KOPT-K1 (cell line): ENCODE data around the gene DOK3.
"Not testable (repeated sequence)": the region's sequence is repeated elsewhere in the genome, so short reads cannot be mapped to it uniquely, and the experiment has no call there.

Experiments used
- H3K27ac ChIP-seq: fragments of 200-600 bp; sonication (generic); 2 replicates; pipeline ENCODE4 v1.5.1; 2016; ENCODE audit warnings: antibody characterized with exemption, mild to moderate bottlenecking, low read depth, low read length; ENCODE audit not compliant: poor library complexity, severe bottlenecking
- H3K36me3 ChIP-seq: fragments of 200-600 bp; sonication (generic); 2 replicates; pipeline ENCODE4 v1.5.1; 2017; ENCODE audit warnings: antibody characterized with exemption, mild to moderate bottlenecking, low read length, moderate library complexity; ENCODE audit not compliant: insufficient read depth
- H3K9me3 ChIP-seq: fragments of 200-600 bp; sonication (generic); 2 replicates; pipeline ENCODE4 v1.5.1; 2017; ENCODE audit warnings: antibody characterized with exemption, low read length, mild to moderate bottlenecking; ENCODE audit not compliant: insufficient read depth, poor library complexity, severe bottlenecking

Gene DOK3

DNA sequence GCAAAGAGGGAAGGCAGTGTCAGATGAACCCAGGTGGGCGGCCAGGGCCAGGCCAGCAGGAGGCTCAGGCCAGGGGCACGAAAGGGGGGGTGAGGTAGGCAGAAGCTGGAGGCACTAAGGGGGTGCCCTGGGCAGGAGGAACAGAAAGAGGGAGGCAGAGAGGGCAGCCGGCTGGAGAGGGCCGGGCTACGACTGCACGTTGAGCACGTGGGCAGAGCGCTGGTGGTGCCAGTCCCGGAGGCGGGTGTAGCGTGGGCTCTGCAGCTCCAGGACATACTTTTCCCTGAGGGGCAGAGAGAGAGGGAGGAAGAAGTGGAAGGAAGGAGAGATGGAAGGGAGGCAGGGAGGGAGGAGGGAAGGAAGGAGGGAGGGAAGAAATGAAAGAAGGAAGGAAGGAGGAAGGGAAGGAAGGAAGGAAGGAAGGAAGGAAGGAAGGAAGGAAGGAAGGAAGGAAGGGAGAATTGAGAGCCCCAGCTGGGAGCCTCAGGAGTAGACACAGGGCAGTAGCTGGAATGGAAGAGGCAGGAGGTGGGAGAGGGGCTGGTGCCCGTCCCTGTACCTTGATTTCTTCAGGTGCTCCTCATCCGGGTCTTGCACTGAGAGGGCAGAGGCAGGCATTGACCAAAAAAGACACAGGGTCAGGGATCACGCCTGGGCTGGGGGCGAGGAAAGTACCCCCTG lies 19.2 kb downstream of the DOK3 start:
- H3K36me3 ChIP-seq = no peaks in the 10 kb centered on the region
- H3K27ac ChIP-seq = no peak overlapping the region
- no peaks in the 10 kb centered on the region for H3K9me3 ChIP-seq

DNA sequence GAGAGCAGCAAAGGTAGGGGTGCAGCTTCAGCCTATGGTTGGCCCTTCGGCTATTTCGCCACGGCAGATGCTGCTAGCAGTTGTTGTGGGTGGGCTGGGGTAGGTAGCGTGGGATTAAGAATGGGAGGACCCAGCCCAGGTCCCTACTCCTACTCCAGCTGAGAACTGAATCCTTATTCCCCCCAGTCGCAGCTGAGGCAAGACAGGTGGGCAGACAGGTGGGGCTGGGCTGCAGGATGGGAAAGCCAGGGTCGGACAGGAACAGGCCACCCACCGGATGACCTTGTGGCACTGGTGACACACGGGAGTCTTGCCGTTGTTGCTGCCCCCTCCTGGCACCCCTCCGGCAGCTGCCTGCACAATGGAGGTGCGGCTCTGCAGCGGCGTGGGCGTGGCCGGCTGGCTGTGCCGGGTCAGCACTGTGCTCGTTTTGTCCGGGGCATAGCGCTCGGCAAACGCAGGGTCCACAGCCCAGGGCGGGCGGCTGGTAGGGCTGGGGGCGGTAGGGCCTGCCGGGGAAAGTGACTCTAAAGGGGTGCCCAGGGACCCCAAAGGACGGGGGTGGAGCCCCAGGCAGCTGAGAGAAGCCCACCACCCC lies 20.4 kb downstream of the DOK3 start:
- Histone ChIP-seq H3K36me3 (no peaks in the 10 kb centered on the region), H3K27ac (no peak overlapping the region), H3K9me3 (no peaks in the 10 kb centered on the region)

DNA sequence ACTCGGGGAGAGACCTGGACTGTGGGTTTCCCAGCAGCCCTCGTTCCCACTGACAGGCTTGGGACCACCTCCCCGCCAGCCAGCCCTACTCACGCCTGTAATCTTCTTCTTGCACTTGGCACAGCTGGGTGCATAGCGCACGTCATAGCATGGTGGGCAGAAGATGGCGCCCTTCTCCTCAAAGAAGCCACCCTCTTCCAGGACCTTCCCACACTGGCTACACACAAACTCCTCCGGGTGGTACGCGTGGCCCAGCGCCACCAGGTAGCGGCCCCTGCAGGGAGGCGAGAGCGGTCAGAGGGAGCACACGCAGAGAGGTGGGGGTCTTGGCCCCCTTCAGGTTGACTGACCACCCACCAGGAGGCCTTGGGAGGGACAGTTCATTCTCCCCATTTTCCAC lies 21.7 kb downstream of the DOK3 start:
- Histone ChIP-seq H3K36me3 (no peaks in the 10 kb centered on the region), H3K27ac (no peak overlapping the region), H3K9me3 (no peaks in the 10 kb centered on the region)

DNA sequence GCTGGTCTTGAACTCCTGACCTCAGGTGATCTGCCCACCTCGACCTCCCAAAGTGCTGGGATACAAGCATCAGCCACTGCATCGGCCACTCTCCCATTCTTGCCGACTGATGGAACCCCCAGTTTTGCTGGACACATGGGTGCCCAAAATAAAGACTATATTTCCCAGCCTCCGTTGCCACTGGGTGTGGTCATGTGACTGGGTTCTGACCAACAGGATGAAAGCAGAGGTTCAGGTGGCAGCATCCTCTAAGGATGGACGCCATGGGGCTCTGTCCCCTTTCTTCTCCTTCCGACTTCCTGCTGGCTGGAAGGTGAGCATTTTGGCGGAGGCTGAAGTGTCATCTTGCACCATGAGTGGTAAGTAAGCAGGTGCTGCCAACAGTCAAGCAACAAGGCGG lies 22.5 kb downstream of the DOK3 start:
- Histone ChIP-seq H3K27ac (no peak overlapping the region), H3K36me3 (no peaks in the 10 kb centered on the region), H3K9me3 (no peaks in the 10 kb centered on the region)

DNA sequence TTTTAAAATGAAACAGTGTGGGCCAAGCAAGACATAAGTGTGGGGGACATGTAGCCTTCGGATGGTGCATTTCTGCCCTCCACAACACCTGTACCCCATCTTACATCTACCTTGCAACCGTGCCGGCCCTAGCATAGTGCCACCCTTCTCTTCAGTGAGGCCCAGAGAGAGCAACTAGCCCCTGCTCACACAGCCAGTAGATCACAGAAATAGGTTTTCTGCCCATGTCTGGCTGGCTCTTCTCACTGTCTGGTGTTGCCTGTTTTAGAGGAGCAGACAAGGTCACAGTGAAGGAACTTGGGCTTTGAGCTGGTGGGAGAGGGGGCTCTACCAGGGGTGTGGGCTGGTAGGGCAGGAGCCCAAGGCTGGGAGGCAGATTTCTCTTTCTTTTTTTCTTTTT lies 23.4 kb downstream of the DOK3 start:
- Histone ChIP-seq H3K27ac (no peak overlapping the region), H3K36me3 (no peaks in the 10 kb centered on the region), H3K9me3 (no peaks in the 10 kb centered on the region)

DNA sequence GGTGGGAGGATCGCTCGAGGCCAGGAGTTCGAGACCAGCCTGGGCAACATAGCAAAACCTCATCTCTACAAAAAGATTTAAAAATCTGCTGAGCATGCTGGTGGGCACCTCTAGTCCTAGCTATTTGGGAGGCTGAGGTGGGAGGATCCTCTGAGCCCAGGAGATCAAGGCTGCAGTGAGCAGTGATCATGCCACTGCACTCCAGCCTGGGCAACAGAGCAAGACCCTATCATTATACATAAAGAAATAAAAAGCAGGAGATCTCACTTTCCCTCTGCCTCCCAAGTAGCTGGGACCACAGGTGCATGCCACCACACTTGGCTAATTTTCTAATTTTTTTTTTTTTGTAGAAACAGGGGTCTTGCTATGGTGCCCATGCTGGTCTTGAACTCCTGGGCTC lies 23.9 kb downstream of the DOK3 start:
- H3K9me3 ChIP-seq, H3K36me3 ChIP-seq, H3K27ac ChIP-seq: not testable (repeated sequence)

DNA sequence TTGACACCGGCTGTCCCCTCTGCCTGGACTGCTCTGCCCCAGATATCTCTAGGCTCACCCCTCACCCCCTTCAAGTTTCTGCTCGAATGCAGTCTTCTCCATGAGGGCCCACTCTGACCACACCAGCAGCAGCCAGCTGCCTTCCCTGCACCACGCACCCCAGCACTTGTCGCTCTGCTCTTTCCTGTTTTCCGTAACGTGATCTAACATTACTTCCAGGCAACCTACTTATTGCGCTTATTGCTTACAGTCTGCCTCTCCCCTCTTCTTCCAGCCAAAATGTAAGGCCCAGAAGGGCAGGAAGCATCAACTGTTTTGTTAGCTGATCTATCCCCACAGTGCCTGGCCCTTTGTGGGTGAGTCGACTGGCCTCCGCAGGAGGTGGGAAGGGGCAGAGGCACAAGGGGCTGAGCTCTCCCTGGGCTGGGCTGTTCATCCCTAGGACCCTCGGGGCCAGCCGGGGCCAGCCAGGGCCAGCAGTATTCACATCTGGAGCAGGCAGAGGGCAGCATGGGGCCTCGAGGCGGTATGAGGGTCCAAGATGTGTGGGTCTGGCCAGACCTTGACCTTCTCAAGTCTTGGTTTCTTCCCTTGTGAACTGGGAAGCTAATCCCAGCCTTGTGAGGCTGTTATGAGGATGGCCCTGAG lies 24.6 kb downstream of the DOK3 start:
- H3K9me3 ChIP-seq = no peaks in the 10 kb centered on the region
- no peaks in the 10 kb centered on the region for H3K36me3 ChIP-seq
- no peak overlapping the region for H3K27ac ChIP-seq

DNA sequence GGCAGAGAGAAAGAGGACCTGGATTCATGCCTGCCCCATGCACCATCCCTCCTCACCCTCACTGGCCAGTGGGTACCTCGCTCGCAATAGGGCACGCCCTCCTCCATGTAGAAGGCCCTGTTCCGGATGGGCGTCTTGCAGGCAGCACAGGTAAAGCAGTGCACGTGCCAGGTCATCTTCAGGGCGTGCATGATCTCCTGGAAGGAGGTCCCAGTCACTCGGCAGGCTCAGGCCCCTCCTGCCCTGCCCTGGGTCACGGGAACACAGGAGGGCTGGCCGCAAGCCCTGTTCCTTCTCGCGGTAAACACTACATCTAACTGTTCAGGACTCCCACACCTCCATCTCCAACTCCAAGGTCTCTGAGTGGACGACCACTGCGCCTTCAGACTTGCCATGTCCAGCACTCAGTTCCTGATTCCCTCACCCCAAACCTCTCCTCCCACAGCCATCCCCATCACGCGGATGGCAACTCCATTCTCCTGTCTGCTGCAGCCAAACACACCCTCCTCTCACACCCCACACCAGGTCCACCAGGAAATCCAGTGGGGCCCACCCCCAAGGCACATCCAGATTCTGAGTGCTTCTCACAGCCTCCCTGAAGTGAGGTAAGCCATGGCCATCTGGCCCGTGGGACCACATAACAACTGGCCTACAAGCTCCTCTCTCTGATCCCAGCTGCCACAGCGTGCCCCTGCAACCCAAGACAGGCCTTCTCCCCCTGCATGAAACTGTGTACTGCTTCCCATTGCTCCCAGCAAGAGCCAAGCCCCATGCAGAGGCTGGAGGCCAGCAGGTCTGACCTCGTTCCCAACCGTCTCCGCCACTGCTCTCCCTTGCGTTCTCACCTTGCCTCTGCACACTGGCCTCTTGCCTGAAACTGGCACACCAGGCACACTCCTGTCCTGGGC lies 25.4 kb downstream of the DOK3 start:
- H3K9me3 ChIP-seq = no peaks in the 10 kb centered on the region
- no peak overlapping the region for H3K27ac ChIP-seq
- no peaks in the 10 kb centered on the region for H3K36me3 ChIP-seq

DNA sequence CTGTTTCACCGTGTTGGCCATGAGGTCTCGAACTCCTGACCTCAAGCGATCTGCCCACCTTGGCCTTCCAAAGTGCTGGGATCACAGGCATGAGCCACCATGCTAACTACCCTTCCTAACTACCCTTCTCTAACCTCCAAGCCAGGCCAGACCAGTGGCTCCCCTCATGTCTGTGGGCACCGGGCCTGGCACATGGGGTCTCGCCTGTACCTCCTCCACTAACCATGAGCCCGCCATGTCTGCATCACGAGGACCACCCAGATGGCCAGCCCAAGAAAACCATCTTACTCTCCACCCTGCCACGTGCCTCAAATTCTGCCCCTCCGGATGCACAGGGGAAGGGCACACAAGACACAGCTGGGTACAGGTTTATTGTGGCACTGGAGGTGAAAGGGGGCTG lies 26.6 kb downstream of the DOK3 start:
- Histone ChIP-seq H3K36me3 (no peaks in the 10 kb centered on the region), H3K9me3 (no peaks in the 10 kb centered on the region)

DNA sequence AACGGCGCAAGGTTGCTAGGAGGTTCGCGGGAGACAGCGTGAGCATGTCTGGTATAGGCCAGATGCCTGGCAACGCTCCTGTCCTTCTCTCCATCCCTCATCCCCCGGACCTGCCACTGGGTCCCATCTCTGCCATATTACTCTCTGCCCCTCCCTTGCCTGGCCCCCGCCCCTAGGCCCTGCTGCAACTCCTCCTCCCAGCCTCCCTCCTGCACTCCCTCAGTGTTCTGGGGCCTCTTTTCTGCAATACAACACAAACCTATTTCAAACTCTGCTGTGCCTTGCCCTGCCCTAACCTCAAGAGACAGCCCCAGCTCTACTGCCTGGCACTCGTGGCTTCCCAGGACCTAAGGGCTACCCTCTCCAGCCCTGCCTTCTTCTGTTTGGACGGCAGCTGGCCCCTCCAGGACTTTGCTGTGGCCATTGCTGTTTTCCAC lies 27.2 kb downstream of the DOK3 start:
- Histone ChIP-seq H3K27ac (no peak overlapping the region), H3K9me3 (no peaks in the 10 kb centered on the region), H3K36me3 (no peaks in the 10 kb centered on the region)

More for the DNA sequence above, 26.6 kb downstream of the DOK3 start:
- H3K27ac ChIP-seq = no peak overlapping the region

DNA sequence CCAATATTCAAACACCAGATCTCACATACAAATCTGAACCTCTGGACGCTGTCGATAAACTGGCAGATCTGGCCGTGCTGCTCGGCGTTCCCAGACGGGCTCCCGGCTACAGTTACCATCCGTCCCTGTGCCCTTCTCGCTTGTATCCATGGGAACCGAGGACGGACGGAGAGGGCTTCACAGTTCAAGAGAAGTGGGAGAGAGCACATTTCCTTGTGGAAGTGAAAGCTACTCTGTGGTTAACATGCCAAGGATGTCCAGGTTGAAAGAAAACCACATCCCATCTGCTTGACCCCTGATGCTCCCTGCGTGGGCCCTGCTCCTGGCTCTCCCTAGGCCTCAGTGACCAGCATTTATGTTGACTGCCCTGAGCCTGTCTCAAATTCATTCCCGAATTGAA lies 29.9 kb downstream of the DOK3 start:
- Histone ChIP-seq H3K9me3 (no peaks in the 10 kb centered on the region), H3K27ac (no peak overlapping the region), H3K36me3 (no peaks in the 10 kb centered on the region)

DNA sequence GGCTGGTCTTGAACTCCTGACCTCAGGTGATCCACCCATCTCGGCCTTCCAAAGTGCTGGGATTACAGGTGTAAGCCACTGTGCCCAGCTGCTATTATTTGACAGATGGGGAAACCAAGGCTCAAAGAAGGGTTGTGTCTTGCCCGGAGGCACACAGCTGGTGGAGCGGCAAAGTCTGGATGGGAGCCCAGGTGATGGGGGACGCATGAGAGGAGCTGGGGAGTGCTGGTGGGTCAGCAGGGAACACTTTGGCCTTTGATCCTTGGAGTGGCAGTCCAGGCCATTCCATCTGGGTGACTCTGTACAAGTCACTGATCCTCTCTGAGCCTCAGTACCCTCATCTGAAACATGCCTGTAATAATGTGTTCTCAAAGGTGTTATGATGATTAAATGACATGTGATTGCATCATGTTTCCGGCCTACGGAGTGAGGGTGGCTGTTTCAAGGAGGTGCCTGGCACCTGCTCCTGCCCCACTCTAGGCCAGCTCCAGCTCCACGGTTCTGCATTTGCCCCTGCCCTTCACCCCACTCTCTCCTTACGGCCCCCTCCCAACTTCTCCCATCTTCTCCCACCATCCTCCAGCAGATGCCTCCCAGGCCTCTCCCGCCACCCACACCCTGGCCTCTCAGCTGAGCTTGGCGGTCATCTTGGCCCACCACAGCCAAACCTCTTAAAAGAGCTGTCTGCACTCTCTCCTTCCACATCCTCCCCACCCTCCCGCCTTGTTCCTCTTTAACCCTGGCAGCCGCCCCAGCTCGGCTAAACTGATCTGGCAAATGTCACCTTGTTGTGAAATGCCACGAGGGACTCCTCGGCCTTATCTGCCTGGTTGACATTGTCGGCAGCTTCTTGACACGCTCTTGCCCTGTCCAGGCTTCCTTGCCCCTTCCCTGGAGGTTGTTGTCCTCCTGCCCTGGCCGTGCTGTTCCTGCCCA lies 30.6 kb downstream of the DOK3 start:
- Histone ChIP-seq H3K9me3 (no peaks in the 10 kb centered on the region), H3K27ac (no peak overlapping the region), H3K36me3 (no peaks in the 10 kb centered on the region)

DNA sequence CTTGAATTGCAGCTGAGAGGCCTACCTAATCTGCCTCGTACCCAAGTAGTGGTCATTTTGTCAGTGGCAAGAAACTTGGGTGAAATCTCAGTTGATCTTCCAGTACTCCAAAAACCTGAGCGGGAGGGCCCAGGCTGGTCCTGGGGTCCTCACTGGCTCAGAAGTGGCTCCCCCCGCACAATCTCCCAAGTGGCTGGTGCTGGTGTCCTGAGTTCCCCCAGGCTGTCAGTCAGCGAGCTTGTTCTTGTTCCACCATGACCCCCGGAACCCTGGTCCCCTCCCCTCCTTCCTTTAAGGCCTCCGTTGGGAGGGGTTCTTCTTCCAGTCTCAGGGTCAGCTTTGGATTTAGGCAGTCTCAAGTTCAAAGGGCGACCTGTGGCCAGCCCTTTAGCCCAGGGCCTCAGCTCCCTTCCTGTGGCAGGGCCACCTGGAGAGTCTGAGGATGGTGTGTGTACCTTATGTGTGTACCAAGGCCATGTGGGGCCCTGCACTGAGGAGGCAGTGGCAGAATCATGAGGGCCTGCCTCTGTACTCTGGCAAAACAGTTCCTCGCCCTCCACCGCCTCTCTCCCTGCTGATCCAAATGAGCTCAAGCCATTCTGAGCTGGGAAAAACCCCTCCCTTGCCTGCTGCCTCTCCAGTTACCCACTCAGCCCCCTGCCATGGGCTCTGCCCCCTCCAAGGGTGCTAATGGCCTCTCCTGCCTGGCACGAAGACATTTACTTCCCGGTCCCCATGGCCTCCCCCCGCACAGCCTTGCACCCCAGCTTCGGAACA lies 31.7 kb downstream of the DOK3 start:
- no peaks in the 10 kb centered on the region for H3K36me3 ChIP-seq
- H3K27ac ChIP-seq = no peak overlapping the region
- no peaks in the 10 kb centered on the region for H3K9me3 ChIP-seq
